CD4-positive, alpha-beta T cell treated with Interleukin-6 for 4 hours (primary cell): Measurements from ENCODE around the gene CFP.
"Not testable (repeated sequence)": the region's sequence is repeated elsewhere in the genome, so short reads cannot be mapped to it uniquely, and the experiment has no call there.

Experiments used
- DNase-seq: peaks from one replicate; pipeline ENCODE4 v3.0.0-alpha.2; 2020; ENCODE audit warnings: mixed read lengths

CFP gene

GRCh38 chrX:47603125-47603524, 26.6 kb downstream of the CFP start:
- not testable (repeated sequence) for DNase-seq

- DNase-seq = no peak
These were observed 32.5 kb downstream of the CFP start for GRCh38 chrX:47597222-47597621.

- DNase-seq = no peak
These were observed 33.5 kb downstream of the CFP start for GRCh38 chrX:47596256-47596655.

- DNase-seq = no peak
These were observed 33.9 kb downstream of the CFP start for GRCh38 chrX:47595716-47596251.

- DNase-seq = no peak
These were observed 36.2 kb downstream of the CFP start for GRCh38 chrX:47593522-47593921.

GRCh38 chrX:47590984-47591383, 38.7 kb downstream of the CFP start:
- DNase-seq = no peak

- DNase-seq = no peak
These were observed 41.6 kb downstream of the CFP start for GRCh38 chrX:47587906-47588735.

- no peak for DNase-seq
These were observed 42.4 kb downstream of the CFP start for GRCh38 chrX:47587091-47587891.

- no peak for DNase-seq
These were observed 43.5 kb downstream of the CFP start for GRCh38 chrX:47586043-47586787.

GRCh38 chrX:47585273-47585672, 44.5 kb downstream of the CFP start:
- no peak for DNase-seq

GRCh38 chrX:47584714-47585113, 45.0 kb downstream of the CFP start:
- no peak for DNase-seq

GRCh38 chrX:47583240-47583861, 46.4 kb downstream of the CFP start:
- no peak for DNase-seq

- DNase-seq = peak; percentile 90
These were observed 47.7 kb downstream of the CFP start, which contains the start of gene TIMP1 for GRCh38 chrX:47581731-47582647. TSS of gene TIMP1 (plus strand) at chrX:47582436. CDS start at chrX:47583416, 980 bp downstream.

- peak; percentile 32 for DNase-seq
These were observed 50.2 kb downstream of the CFP start for GRCh38 chrX:47579537-47579936.

- no peak for DNase-seq
These were observed 51.0 kb downstream of the CFP start for GRCh38 chrX:47578692-47579091.

GRCh38 chrX:47577901-47578300, 51.8 kb downstream of the CFP start:
- DNase-seq = no peak

- DNase-seq = no peak
These were observed 52.3 kb downstream of the CFP start for GRCh38 chrX:47577424-47577823.

- DNase-seq = no peak
These were observed 53.5 kb downstream of the CFP start for GRCh38 chrX:47576021-47576898.

GRCh38 chrX:47574547-47575301, 55.0 kb downstream of the CFP start:
- no peak for DNase-seq
